Measurements from ENCODE around the gene LAMA3.

The LAMA3 gene

GRCh38 chr18:23941791-23942190, 252.5 kb downstream of the LAMA3 start:
- DNase-seq (ENCODE audit: low read depth) = no peak

- no peak for DNase-seq (ENCODE audit: low read depth)
Measured at GRCh38 chr18:23943104-23943503, 253.9 kb downstream of the LAMA3 start.

- DNase-seq (ENCODE audit: low read depth) = peak; percentile 81
Measured at GRCh38 chr18:23943903-23944624, 254.8 kb downstream of the LAMA3 start.

- no peak for DNase-seq (ENCODE audit: low read depth)
Measured at GRCh38 chr18:23945416-23946079, 256.3 kb downstream of the LAMA3 start.

- no peak for DNase-seq (ENCODE audit: low read depth)
Measured at GRCh38 chr18:23949863-23950262, 260.6 kb downstream of the LAMA3 start.

GRCh38 chr18:23950644-23951043, 261.4 kb downstream of the LAMA3 start:
- DNase-seq (ENCODE audit: low read depth) = no peak

- no peak for DNase-seq (ENCODE audit: low read depth)
Measured at GRCh38 chr18:23951206-23951605, 262.0 kb downstream of the LAMA3 start.

- no peak for DNase-seq (ENCODE audit: low read depth)
Measured at GRCh38 chr18:23953984-23954383, 264.7 kb downstream of the LAMA3 start.

GRCh38 chr18:23956483-23956882, 267.2 kb downstream of the LAMA3 start:
- DNase-seq (ENCODE audit: low read depth) = no peak

- DNase-seq (ENCODE audit: low read depth) = no peak
Measured at GRCh38 chr18:23958036-23958435, 268.8 kb downstream of the LAMA3 start.

- DNase-seq (ENCODE audit: low read depth) = no peak
Measured at GRCh38 chr18:23963443-23964165, 274.4 kb downstream of the LAMA3 start.

- no peak for DNase-seq (ENCODE audit: low read depth)
Measured at GRCh38 chr18:23964282-23965238, 275.3 kb downstream of the LAMA3 start.

- DNase-seq (ENCODE audit: low read depth) = no peak
Measured at GRCh38 chr18:23966909-23967308, 277.7 kb downstream of the LAMA3 start.

GRCh38 chr18:23967321-23968089, 278.3 kb downstream of the LAMA3 start:
- DNase-seq (ENCODE audit: low read depth) = no peak

- DNase-seq (ENCODE audit: low read depth) = no peak
Measured at GRCh38 chr18:23968638-23969604, 279.7 kb downstream of the LAMA3 start.

- DNase-seq (ENCODE audit: low read depth) = no peak
Measured at GRCh38 chr18:23969664-23970063, 280.4 kb downstream of the LAMA3 start.

GRCh38 chr18:23970161-23971096, 281.2 kb downstream of the LAMA3 start:
- no peak for DNase-seq (ENCODE audit: low read depth)

- DNase-seq (ENCODE audit: low read depth) = no peak
Measured at GRCh38 chr18:23971097-23971440, 281.8 kb downstream of the LAMA3 start.

GRCh38 chr18:23971666-23972230, 282.5 kb downstream of the LAMA3 start:
- DNase-seq (ENCODE audit: low read depth) = no peak

Data from GM04503 (cell line).